H4 (cell line): ENCODE data around the gene PCNX1. TPM values are rescaled to one million over a fixed set of nuclear protein-coding genes. Genes with fewer than 3 reads are reported as not detected.
A peak's percentile ranks its signal among the peaks of the same experiment; 100 is the strongest.
"Not testable (repeated sequence)": the region's sequence is repeated elsewhere in the genome, so short reads cannot be mapped to it uniquely, and the experiment has no call there.

Experiments
- DNase-seq: peaks from one replicate; pipeline ENCODE4 v3.0.0-alpha.2; 2015; ENCODE audit warnings: low spot score
- total RNA-seq: library from RNA; depleted of rRNA; stranded (reverse); fragments of >200 nt; shearing (Covaris generic); gene quantifications from 2 replicates; pipeline ENCODE4 v1.2.3, GENCODE V29; 2014

The PCNX1 gene
- total RNA-seq, 1 experiment from 2014 or later, result 22.2 TPM

- not testable (repeated sequence) for DNase-seq
Measured at GRCh38 chr14:71019917-71020316, 112.7 kb downstream of the PCNX1 start.

GRCh38 chr14:71021347-71022011 is 114.2 kb downstream of the PCNX1 start:
- DNase-seq, result peak; percentile 48

- DNase-seq, result no peak
Measured at GRCh38 chr14:71022012-71022869, 115.0 kb downstream of the PCNX1 start.

GRCh38 chr14:71022939-71023338 is 115.7 kb downstream of the PCNX1 start:
- DNase-seq, result no peak

GRCh38 chr14:71029236-71029781 is 122.0 kb downstream of the PCNX1 start:
- no peak for DNase-seq

GRCh38 chr14:71031000-71031399 is 123.7 kb downstream of the PCNX1 start:
- no peak for DNase-seq

GRCh38 chr14:71036433-71036832 is 129.2 kb downstream of the PCNX1 start:
- DNase-seq, result no peak

GRCh38 chr14:71048393-71048792 is 141.1 kb downstream of the PCNX1 start:
- DNase-seq, result no peak

GRCh38 chr14:71049435-71050133 is 142.3 kb downstream of the PCNX1 start:
- no peak for DNase-seq

GRCh38 chr14:71050227-71050823 is 143.1 kb downstream of the PCNX1 start:
- DNase-seq, result peak; percentile 8

- DNase-seq, result no peak
Measured at GRCh38 chr14:71054706-71055105, 147.4 kb downstream of the PCNX1 start.

GRCh38 chr14:71056168-71056567 is 148.9 kb downstream of the PCNX1 start:
- DNase-seq, result no peak

- no peak for DNase-seq
Measured at GRCh38 chr14:71060274-71060673, 153.0 kb downstream of the PCNX1 start.

GRCh38 chr14:71060825-71061455 is 153.7 kb downstream of the PCNX1 start:
- DNase-seq, result no peak

GRCh38 chr14:71061458-71061857 is 154.2 kb downstream of the PCNX1 start:
- DNase-seq, result no peak

- no peak for DNase-seq
Measured at GRCh38 chr14:71062581-71063303, 155.5 kb downstream of the PCNX1 start.

GRCh38 chr14:71063351-71063750 is 156.1 kb downstream of the PCNX1 start:
- no peak for DNase-seq

GRCh38 chr14:71064747-71065146 is 157.5 kb downstream of the PCNX1 start:
- DNase-seq, result not testable (repeated sequence)

- DNase-seq, result no peak
Measured at GRCh38 chr14:71070169-71070568, 162.9 kb downstream of the PCNX1 start.

GRCh38 chr14:71071042-71071441 is 163.8 kb downstream of the PCNX1 start:
- no peak for DNase-seq
